ENCODE results near the gene OAS3.
"Not testable (repeated sequence)": the region's sequence is repeated elsewhere in the genome, so short reads cannot be mapped to it uniquely, and the experiment has no call there.

OAS3 gene

GRCh38 chr12:112945515-112945914 is 7.2 kb downstream of the OAS3 start:
- no peak overlapping the region for H3K4me3 ChIP-seq (replicated peaks in 1 of 2; ENCODE audit: low read depth in 2 of 2, low read length in 2 of 2)
- no peak for TF ChIP-seq CTCF (IDR thresholded peaks at IDR 0.05; ENCODE audit: low read depth, low read length)
- no peak for DNase-seq (ENCODE audit: low read depth in 2 of 2)

GRCh38 chr12:112946236-112947000 is 8.1 kb downstream of the OAS3 start:
- H3K4me3 ChIP-seq (replicated peaks in 1 of 2; ENCODE audit: low read depth in 2 of 2, low read length in 2 of 2) = no peak overlapping the region
- DNase-seq (ENCODE audit: low read depth in 2 of 2) = no peak
- no peak for TF ChIP-seq CTCF (IDR thresholded peaks at IDR 0.05; ENCODE audit: low read depth, low read length)

GRCh38 chr12:112947314-112947713 is 9.0 kb downstream of the OAS3 start:
- TF ChIP-seq CTCF (IDR thresholded peaks at IDR 0.05; ENCODE audit: low read depth, low read length) = no peak
- no peak for DNase-seq (ENCODE audit: low read depth in 2 of 2)
- H3K4me3 ChIP-seq (replicated peaks in 1 of 2; ENCODE audit: low read depth in 2 of 2, low read length in 2 of 2) = no peak overlapping the region

- no peak for TF ChIP-seq CTCF (IDR thresholded peaks at IDR 0.05; ENCODE audit: low read depth, low read length)
- DNase-seq (ENCODE audit: low read depth in 2 of 2) = no peak
- H3K4me3 ChIP-seq (replicated peaks in 1 of 2; ENCODE audit: low read depth in 2 of 2, low read length in 2 of 2) = no peak overlapping the region
These were observed 9.5 kb downstream of the OAS3 start for GRCh38 chr12:112947761-112948160.

GRCh38 chr12:112948806-112949205 is 10.5 kb downstream of the OAS3 start:
- no peak for DNase-seq (ENCODE audit: low read depth in 2 of 2)
- H3K4me3 ChIP-seq (replicated peaks in 1 of 2; ENCODE audit: low read depth in 2 of 2, low read length in 2 of 2) = no peak overlapping the region
- TF ChIP-seq CTCF (IDR thresholded peaks at IDR 0.05; ENCODE audit: low read depth, low read length) = no peak

- no peak for DNase-seq (ENCODE audit: low read depth in 2 of 2)
- H3K4me3 ChIP-seq (replicated peaks in 1 of 2; ENCODE audit: low read depth in 2 of 2, low read length in 2 of 2) = no peak overlapping the region
- no peak for TF ChIP-seq CTCF (IDR thresholded peaks at IDR 0.05; ENCODE audit: low read depth, low read length)
These were observed 12.4 kb downstream of the OAS3 start for GRCh38 chr12:112950701-112951100.

GRCh38 chr12:112957125-112957524 is 18.9 kb downstream of the OAS3 start:
- not testable (repeated sequence) for DNase-seq (ENCODE audit: low read depth in 2 of 2); H3K4me3 ChIP-seq (replicated peaks in 1 of 2; ENCODE audit: low read depth in 2 of 2, low read length in 2 of 2)
